Memory B cell (primary cell): ENCODE data around the gene OBP2A.

Experiments used
- ATAC-seq: fragments of 150-1000 bp; cut with Tn5 transposase; 2 replicates; pipeline ENCODE4 v1.10.0; 2021; ENCODE audit warnings: low read depth, mild to moderate bottlenecking, moderate library complexity
- DNase-seq, 2 donors: peaks; one replicate each; pipeline ENCODE4 v3.0.0; 2022; ENCODE audit warnings: low spot score in 2 of 2
- H3K27ac Mint-ChIP-seq: one replicate; pipeline ENCODE4 v1.8.0; 2022; ENCODE audit warnings: mild to moderate bottlenecking, moderate library complexity, mixed read lengths
- H3K27me3 Mint-ChIP-seq: one replicate; pipeline ENCODE4 v1.8.0; 2022; ENCODE audit warnings: mixed read lengths
- H3K36me3 Mint-ChIP-seq: one replicate; pipeline ENCODE4 v1.8.0; 2022; ENCODE audit warnings: mild to moderate bottlenecking, mixed read lengths
- H3K4me1 Mint-ChIP-seq: one replicate; pipeline ENCODE4 v1.8.0; 2022; ENCODE audit warnings: mixed read lengths
- H3K4me3 Mint-ChIP-seq: one replicate; pipeline ENCODE4 v1.8.0; 2022; ENCODE audit warnings: mild to moderate bottlenecking, moderate library complexity, mixed read lengths
- H3K9me3 Mint-ChIP-seq: one replicate; pipeline ENCODE4 v1.8.0; 2022; ENCODE audit warnings: mixed read lengths

OBP2A gene

DNA sequence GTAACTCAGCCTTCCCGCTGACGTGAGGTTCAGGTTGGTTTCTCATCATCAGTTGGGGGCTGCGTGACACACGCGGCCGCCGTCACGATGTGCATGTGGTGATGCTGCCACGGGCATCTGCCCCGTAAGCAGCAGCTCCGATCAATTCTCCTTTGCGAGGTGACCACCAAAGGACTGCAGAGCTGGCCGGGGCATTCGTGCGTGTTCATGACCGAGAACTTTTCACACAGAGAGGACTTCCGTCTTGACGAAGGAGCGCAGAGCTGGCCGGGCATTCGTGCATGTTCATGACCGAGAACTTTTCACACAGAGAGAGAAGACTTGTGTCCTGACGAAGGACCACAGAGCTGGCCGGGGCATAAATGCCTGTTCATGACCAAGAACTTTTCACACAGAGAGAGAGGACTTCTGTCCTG, 28.5 kb upstream of the OBP2A start:
- Mint-ChIP-seq H3K9me3 (no peaks in the 10 kb centered on the region), H3K27ac (no peak overlapping the region), H3K4me3 (no peak overlapping the region), H3K4me1 (no peaks in the 10 kb centered on the region), H3K36me3 (no peaks in the 10 kb centered on the region), H3K27me3 (peaks cover 8% of the 10 kb centered on the region)
- ATAC-seq (no peak), DNase-seq (no peak)

DNA sequence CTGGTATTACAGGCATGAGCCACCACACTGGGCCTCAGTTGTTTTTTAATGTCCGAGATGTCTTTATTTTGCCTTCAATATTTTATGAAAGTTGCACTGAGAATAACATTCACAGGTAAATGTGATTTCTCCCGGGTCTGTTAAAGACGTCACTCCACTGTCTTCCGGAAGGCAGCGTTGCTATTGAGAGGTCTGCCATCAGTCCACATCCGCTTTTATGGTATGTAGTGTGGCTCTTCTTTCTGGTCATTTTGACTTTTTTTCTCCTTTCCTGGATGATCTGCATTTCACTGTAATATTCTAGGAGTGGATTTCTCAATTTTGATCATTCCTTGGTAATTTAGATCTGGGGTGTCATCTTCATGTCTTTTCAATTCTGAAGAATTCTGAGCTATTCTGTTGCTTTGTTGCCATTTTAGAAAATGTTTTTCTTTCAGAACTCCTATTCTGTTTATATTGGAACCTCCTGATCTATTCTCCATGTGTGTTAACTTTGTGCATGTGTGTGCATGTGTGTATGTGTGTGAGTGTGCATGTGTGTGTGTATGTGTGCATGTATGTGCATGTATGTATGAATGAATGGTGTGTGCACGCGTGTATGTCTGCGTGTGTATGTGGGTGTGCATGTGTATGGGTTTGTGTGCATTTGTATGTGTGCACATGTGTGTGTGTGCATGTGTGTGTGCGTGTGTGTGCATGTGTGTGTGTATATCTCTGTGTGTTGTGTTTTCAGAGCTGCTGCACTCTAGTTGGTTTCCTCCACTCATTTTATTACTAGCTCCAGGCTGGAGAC, 26.6 kb upstream of the OBP2A start:
- DNase-seq (no peak), ATAC-seq (no peak)
- Mint-ChIP-seq H3K9me3 (no peaks in the 10 kb centered on the region), H3K4me3 (no peak overlapping the region), H3K27ac (no peak overlapping the region), H3K27me3 (peaks cover 6% of the 10 kb centered on the region), H3K36me3 (no peaks in the 10 kb centered on the region), H3K4me1 (no peaks in the 10 kb centered on the region)

DNA sequence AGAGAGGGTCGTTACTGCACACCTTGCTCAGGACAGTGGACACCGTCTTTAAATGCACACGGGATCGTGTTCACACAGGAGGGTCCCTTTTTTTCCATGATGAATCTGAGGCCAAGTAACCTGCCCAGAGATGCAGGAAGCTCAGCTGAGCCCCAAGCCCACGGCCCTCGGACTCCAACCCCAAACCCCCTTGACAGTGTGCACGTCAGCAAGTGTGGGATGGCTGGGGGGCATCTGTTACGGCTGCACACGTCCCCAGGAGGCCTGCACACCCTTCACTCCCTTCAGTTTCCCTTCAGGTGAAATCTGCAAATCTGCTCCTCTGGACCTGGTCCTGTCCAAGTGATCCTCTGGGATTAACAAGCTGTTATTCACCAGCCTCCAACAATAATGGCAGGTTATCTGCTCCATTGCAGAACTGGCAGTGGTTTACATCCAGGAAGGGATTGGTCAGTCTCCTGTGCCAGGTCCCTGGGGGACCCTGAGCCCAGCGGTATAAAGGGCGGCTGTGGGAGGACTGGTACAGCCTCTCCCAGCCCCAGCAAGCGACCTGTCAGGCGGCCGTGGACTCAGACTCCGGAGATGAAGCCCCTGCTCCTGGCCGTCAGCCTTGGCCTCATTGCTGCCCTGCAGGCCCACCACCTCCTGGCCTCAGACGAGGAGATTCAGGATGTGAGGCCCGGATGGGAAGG, 24.9 kb upstream of the OBP2A start, which contains the start of gene LCN1:
Gene LCN1 (plus strand): TSS at position 525 of the 692 bp plus-strand sequence. CDS start 58 bp downstream, at position 583.
- Mint-ChIP-seq H3K27me3 (peaks cover 6% of the 10 kb centered on the region), H3K27ac (no peak within 1 kb of the TSS), H3K9me3 (no peaks in the 10 kb centered on the region), H3K36me3 (no peaks in the 10 kb centered on the region), H3K4me1 (no peaks in the 10 kb centered on the region), H3K4me3 (no peak within 1 kb of the TSS)
- ATAC-seq = no peak
- no peak for DNase-seq

- no peak for ATAC-seq
- Mint-ChIP-seq H3K9me3 (no peaks in the 10 kb centered on the region), H3K27me3 (peaks cover 6% of the 10 kb centered on the region), H3K4me1 (no peaks in the 10 kb centered on the region), H3K4me3 (no peak overlapping the region), H3K36me3 (no peaks in the 10 kb centered on the region), H3K27ac (no peak overlapping the region)
- DNase-seq = no peak
Measured at GRCh38 chr9:135521608-135522095, 24.3 kb upstream of the OBP2A start.

- Mint-ChIP-seq H3K27ac (no peak overlapping the region), H3K27me3 (peaks cover 6% of the 10 kb centered on the region), H3K4me1 (no peaks in the 10 kb centered on the region), H3K9me3 (no peaks in the 10 kb centered on the region), H3K4me3 (no peak overlapping the region), H3K36me3 (no peaks in the 10 kb centered on the region)
- ATAC-seq (no peak), DNase-seq (no peak)
Measured at GRCh38 chr9:135522137-135522877, 23.6 kb upstream of the OBP2A start.

- peaks cover 5% of the 10 kb centered on the region for H3K27me3 Mint-ChIP-seq
- H3K36me3 Mint-ChIP-seq = no peaks in the 10 kb centered on the region
- ATAC-seq (no peak), DNase-seq (no peak)
- H3K4me3 Mint-ChIP-seq = no peak overlapping the region
- H3K9me3 Mint-ChIP-seq = no peaks in the 10 kb centered on the region
- no peak overlapping the region for H3K27ac Mint-ChIP-seq
- no peaks in the 10 kb centered on the region for H3K4me1 Mint-ChIP-seq
Measured at GRCh38 chr9:135522931-135523330, 23.0 kb upstream of the OBP2A start.

- Mint-ChIP-seq H3K4me1 (no peaks in the 10 kb centered on the region), H3K4me3 (no peak overlapping the region), H3K27ac (no peak overlapping the region), H3K27me3 (peaks cover 5% of the 10 kb centered on the region), H3K9me3 (peaks cover 2% of the 10 kb centered on the region), H3K36me3 (no peaks in the 10 kb centered on the region)
- ATAC-seq (no peak), DNase-seq (no peak)
Measured at GRCh38 chr9:135523521-135524129, 22.3 kb upstream of the OBP2A start.

DNA sequence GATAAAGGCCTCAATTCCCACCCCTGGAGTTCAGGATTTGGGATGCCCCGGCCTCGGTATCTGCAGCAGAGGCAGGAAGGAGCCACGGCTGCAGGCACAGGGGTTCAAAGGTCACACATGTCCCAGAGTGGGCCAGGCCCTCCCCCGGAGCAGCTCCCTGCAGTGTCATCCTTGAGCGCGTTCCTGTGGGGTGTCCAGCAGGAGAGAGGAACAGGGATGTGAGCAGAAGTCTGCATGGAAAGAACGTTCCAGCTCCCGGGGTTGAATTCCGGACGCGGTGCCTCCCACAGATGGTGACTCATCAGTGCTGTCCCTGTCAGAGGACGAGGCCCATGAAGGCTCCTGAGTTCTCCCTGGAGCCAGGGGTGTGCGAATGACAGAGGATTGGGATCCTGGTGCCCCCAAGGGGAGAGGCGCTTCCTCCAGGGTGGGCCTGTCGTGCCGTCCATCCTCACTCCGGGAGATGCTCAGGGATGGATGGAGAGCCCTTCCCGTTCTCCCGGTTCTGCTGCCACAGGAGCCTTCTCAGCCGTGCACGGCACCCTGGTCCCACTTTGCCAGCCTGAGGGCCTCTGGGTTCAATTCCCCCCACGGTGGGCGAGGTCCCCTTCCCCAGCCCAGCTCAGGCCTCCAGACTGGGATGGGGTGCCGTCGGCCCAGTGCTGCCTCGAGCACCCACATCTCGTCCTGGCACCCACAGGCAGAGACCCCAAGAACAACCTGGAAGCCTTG, 21.6 kb upstream of the OBP2A start:
- H3K27ac Mint-ChIP-seq = no peak overlapping the region
- H3K27me3 Mint-ChIP-seq = peaks cover 5% of the 10 kb centered on the region
- DNase-seq = no peak
- H3K9me3 Mint-ChIP-seq = peaks cover 2% of the 10 kb centered on the region
- ATAC-seq = no peak
- H3K4me3 Mint-ChIP-seq = no peak overlapping the region
- no peaks in the 10 kb centered on the region for H3K36me3 Mint-ChIP-seq
- no peaks in the 10 kb centered on the region for H3K4me1 Mint-ChIP-seq

DNA sequence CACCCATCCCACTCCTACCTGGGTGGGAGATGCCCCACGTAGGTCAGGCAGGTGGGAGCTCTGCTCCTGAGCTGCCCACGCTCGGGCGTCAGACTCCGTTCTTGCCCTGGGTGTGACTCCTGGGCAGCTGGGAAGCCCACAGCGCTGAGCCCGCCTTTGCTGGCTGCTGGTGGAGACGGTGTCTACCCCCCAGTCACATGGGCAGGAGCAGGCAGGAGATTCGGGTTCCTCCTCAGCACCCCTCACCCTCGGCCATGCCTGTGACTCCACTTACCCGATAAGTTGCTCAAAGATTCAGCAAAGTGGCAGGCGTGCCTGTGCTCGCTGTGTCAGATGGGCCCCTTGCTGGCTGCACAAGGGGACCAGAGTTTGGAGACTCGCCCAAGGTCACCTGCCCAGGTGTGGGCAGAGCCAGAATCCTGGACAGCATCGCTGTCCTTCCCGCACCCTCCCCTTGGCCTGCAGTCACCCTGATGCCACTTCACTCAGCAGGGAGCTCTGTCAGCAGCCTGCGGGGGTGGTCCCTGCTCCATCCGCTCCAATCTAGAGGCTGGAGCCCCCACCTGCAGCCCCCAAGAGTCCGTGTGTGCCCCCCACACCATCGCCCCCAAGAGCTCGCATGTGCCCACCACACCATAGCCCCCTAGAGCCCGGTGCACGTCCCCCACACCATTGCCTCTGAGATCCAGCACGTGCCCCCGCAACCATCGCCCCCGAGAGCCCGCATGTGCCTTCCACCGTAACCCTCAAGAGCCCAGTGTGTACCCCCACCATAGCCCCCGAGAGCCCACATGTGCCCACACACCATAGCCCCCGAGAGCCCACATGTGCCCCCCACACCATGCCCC, 20.5 kb upstream of the OBP2A start:
- H3K27ac Mint-ChIP-seq = no peak overlapping the region
- H3K9me3 Mint-ChIP-seq = peaks cover 2% of the 10 kb centered on the region
- H3K27me3 Mint-ChIP-seq = peaks cover 3% of the 10 kb centered on the region
- no peaks in the 10 kb centered on the region for H3K4me1 Mint-ChIP-seq
- ATAC-seq (no peak), DNase-seq (no peak)
- H3K36me3 Mint-ChIP-seq = no peaks in the 10 kb centered on the region
- no peak overlapping the region for H3K4me3 Mint-ChIP-seq

GRCh38 chr9:135526089-135526729, 19.7 kb upstream of the OBP2A start:
- H3K36me3 Mint-ChIP-seq = no peaks in the 10 kb centered on the region
- peaks cover 3% of the 10 kb centered on the region for H3K27me3 Mint-ChIP-seq
- no peak overlapping the region for H3K4me3 Mint-ChIP-seq
- ATAC-seq (no peak), DNase-seq (no peak)
- no peaks in the 10 kb centered on the region for H3K4me1 Mint-ChIP-seq
- H3K27ac Mint-ChIP-seq = no peak overlapping the region
- peaks cover 2% of the 10 kb centered on the region for H3K9me3 Mint-ChIP-seq

DNA sequence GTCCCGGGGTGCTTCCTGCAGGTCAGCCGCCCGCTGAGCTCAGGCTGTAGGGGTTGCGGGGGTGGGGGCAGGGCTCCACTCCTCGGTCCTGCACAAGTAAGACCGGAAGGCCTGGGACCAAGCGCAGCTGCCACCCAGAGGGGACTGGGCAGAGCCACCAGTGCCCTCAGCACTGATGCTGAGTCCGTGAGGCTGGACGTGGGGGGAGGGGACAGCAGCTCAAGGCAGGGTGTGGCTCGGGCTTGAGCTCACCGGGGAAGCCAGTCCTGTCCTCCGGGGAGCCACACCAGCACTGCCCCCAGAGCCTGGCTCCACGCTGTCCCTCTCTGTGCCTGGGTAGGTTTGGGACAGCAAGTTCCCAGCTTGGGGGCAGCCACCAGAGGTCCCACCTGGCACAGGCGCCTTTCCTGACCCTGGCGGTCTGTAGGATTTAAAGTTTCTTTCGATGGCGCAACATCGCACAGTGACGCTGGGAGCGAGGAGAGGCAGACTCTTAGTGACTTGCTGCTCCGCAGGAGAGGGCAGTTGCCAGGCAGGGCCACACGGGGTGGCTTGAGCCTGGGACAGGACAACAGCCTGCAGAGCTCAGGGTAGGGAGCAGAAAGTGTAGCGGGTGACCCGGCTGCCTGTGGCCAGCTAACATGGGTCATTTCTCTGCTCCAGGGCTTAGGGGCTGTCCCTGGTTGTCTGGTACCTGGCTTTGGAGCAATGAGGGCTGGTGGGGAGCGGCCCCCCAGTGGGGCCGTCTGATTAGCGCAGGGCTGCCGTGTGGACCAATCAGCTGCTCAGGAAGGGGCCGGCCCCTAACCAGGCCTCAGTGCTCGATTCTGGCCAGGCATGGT, 19.0 kb upstream of the OBP2A start:
- Mint-ChIP-seq H3K36me3 (no peaks in the 10 kb centered on the region), H3K27ac (no peak overlapping the region), H3K4me1 (no peaks in the 10 kb centered on the region), H3K4me3 (no peak overlapping the region), H3K9me3 (peaks cover 2% of the 10 kb centered on the region), H3K27me3 (peaks cover 5% of the 10 kb centered on the region)
- no peak for ATAC-seq
- no peak for DNase-seq
